Endothelial cell of umbilical vein (primary cell): ENCODE measurements around the gene CFI. TPM values are rescaled to one million over a fixed set of nuclear protein-coding genes. Genes with fewer than 3 reads are reported as not detected.

ENCODE experiments used
- BruUV-seq: library from RNA; stranded (reverse); fragments of 400-500 nt; replicated peaks from 2 replicates; lab custom pipeline; 2021; lab: Mats Ljungman, UMichigan
- CTCF ChIA-PET: fragments of 300-600, 350-600 bp; sonication (Branson Sonifier 250); formaldehyde crosslinking; loops from one replicate; lab custom pipeline; 2021; ENCODE audit warnings: antibody characterized with exemption, inconsistent platforms; lab: Charles Lee
- POLR2A ChIA-PET: fragments of 300-600, 350-600 bp; sonication (Branson Sonifier 250); formaldehyde crosslinking; loops from one replicate; lab custom pipeline; 2021; ENCODE audit warnings: antibody characterized with exemption, inconsistent platforms; lab: Charles Lee
- DNase-seq: peaks from one replicate; pipeline ENCODE4 v3.0.0-alpha.2; 2011; ENCODE audit warnings: low read depth, low spot score
- FAIRE-seq: peaks from 2 replicates; lab custom pipeline; 2011; peaks lifted over from hg19 to GRCh38; lab: Jason Lieb, UNC
- H2AFZ ChIP-seq: 2 replicates; pipeline ENCODE4 v1.6.0; 2012; ENCODE audit warnings: low read depth, low read length, control low read depth, inconsistent platforms
- H3K27ac ChIP-seq: 2 replicates; pipeline ENCODE4 v1.5.1; 2011; ENCODE audit warnings: low read depth, mild to moderate bottlenecking, control low read depth, low read length, moderate library complexity; ENCODE audit not compliant: insufficient read depth
- H3K27me3 ChIP-seq, 2 experiments: 2 replicates each; pipeline versions ENCODE4 v1.6.0 to v1.6.1; 2011; ENCODE audit warnings: low read length in 2 of 2, mixed read lengths in 1 of 2; ENCODE audit not compliant: control insufficient read depth in 2 of 2, insufficient read depth in 2 of 2
- H3K36me3 ChIP-seq, 2 experiments: 2 replicates in 1 of 2; 3 replicates in 1 of 2; pipeline ENCODE4 v1.5.1; 2011; ENCODE audit warnings: low read length in 2 of 2, mild to moderate bottlenecking in 1 of 2, moderate library complexity in 1 of 2; ENCODE audit not compliant: control insufficient read depth in 2 of 2, insufficient read depth in 2 of 2; ENCODE audit errors: extremely low read depth in 1 of 2
- H3K4me1 ChIP-seq: 3 replicates; pipeline ENCODE4 v1.5.1; 2011; ENCODE audit warnings: mild to moderate bottlenecking, low read length; ENCODE audit not compliant: control insufficient read depth, insufficient read depth; ENCODE audit errors: extremely low read depth
- H3K4me2 ChIP-seq: 2 replicates; pipeline ENCODE4 v1.6.1; 2011; ENCODE audit warnings: low read length, control low read depth, mixed read lengths; ENCODE audit not compliant: insufficient read depth
- H3K4me3 ChIP-seq, 3 experiments: fragments of 200-600 bp in 1 of 3; sonication (generic), shearing (Covaris generic) in 1 of 3; replicated peaks in 1 of 3; 2 replicates each; pipeline ENCODE4 v1.5.1; 2011 to 2016; ENCODE audit warnings: control low read depth in 3 of 3, low read length in 3 of 3, mild to moderate bottlenecking in 2 of 3, inconsistent platforms in 1 of 3, low read depth in 1 of 3, moderate library complexity in 1 of 3; ENCODE audit not compliant: insufficient read depth in 1 of 3
- H3K79me2 ChIP-seq: 2 replicates; pipeline ENCODE4 v1.6.0; 2012; ENCODE audit warnings: low read length, inconsistent platforms; ENCODE audit not compliant: control insufficient read depth, insufficient read depth
- H3K9ac ChIP-seq: replicated peaks from 2 replicates; pipeline ENCODE3; 2011; ENCODE audit warnings: low read length, control low read depth; ENCODE audit not compliant: insufficient read depth; ENCODE audit errors: extremely low read depth
- H3K9me1 ChIP-seq: replicated peaks from 3 replicates; pipeline ENCODE4 v1.6.0; 2011; ENCODE audit warnings: mild to moderate bottlenecking, low read length; ENCODE audit not compliant: control insufficient read depth, insufficient read depth; ENCODE audit errors: extremely low read depth
- H3K9me3 ChIP-seq: replicated peaks from 2 replicates; pipeline ENCODE4 v1.5.1; 2012; ENCODE audit warnings: low read length, inconsistent platforms; ENCODE audit not compliant: control insufficient read depth, insufficient read depth
- H4K20me1 ChIP-seq: replicated peaks from 2 replicates; pipeline ENCODE3; 2011; ENCODE audit warnings: mild to moderate bottlenecking, low read length; ENCODE audit not compliant: control insufficient read depth, insufficient read depth; ENCODE audit errors: extremely low read depth
- EZH2 ChIP-seq: IDR thresholded peaks from 2 replicates; pipeline ENCODE4 v1.6.1; 2012; ENCODE audit warnings: borderline replicate concordance, low read depth, mild to moderate bottlenecking, moderate library complexity, low read length, inconsistent platforms; ENCODE audit not compliant: severe bottlenecking
- FOS ChIP-seq: IDR thresholded peaks from 2 replicates; pipeline ENCODE4 v1.6.1; 2011; ENCODE audit warnings: mild to moderate bottlenecking, low read length, moderate library complexity, borderline replicate concordance; ENCODE audit not compliant: insufficient read depth
- GATA2 ChIP-seq: IDR thresholded peaks from 2 replicates; pipeline ENCODE4 v1.7.0; 2011; ENCODE audit warnings: low read depth, mild to moderate bottlenecking, moderate library complexity, mixed read lengths, low read length; ENCODE audit not compliant: insufficient read length, insufficient read depth
- JUN ChIP-seq: IDR thresholded peaks from 2 replicates; pipeline ENCODE4 v1.6.1; 2011; ENCODE audit warnings: borderline replicate concordance, low read depth; ENCODE audit not compliant: insufficient read length, insufficient read depth
- MYC ChIP-seq: IDR thresholded peaks from one replicate; pipeline ENCODE4 v1.6.1; 2011; ENCODE audit warnings: mild to moderate bottlenecking, low read depth, low read length
- POLR2A ChIP-seq: IDR thresholded peaks from 2 replicates; pipeline ENCODE4 v1.6.1; 2012; ENCODE audit warnings: low read depth, mild to moderate bottlenecking, control low read depth, low read length
- POLR2AphosphoS5 ChIP-seq: IDR thresholded peaks from 2 replicates; pipeline ENCODE4 v1.6.1; 2012; ENCODE audit warnings: low read depth, mild to moderate bottlenecking, control low read depth, low read length, moderate library complexity; ENCODE audit not compliant: insufficient read depth
- dilution Hi-C: fragments of 300-500 bp; cut with MboI; formaldehyde crosslinking; loops from one replicate; pipeline ENCODE4 v1.15.0; 2019; ENCODE audit warnings: low sequenced_read_pairs; ENCODE audit not compliant: extremely low pct_ligation_motif_present
- intact Hi-C: fragments of 100-400 bp; cut with micrococcal nuclease; formaldehyde crosslinking; loops from one replicate; pipeline ENCODE4 v1.10.0; 2022
- polyA plus RNA-seq, 4 experiments: library from polyadenylated mRNA; depleted of rRNA in 3 of 4; stranded (reverse) in 3 of 4; unstranded in 1 of 4; fragments of >200 nt; gene quantifications; 2 replicates each; pipeline versions ENCODE4 v1.2.1 to v1.2.3, GENCODE V29; 2011 to 2012; ENCODE audit warnings: missing spikeins in 1 of 4
- total RNA-seq: library from RNA; stranded (reverse); gene quantifications from 2 replicates; pipeline ENCODE4 v1.2.3, GENCODE V29; 2021
- TF ChIP-seq, protein P1 (sequence below): IDR thresholded peaks from 2 replicates; pipeline ENCODE4 v1.6.1; 2011; ENCODE audit not compliant: insufficient read depth, insufficient read length
- TF ChIP-seq, protein P2 (sequence below), 2 donors: IDR thresholded peaks; 1 replicate in 1 of 2; 2 replicates in 1 of 2; pipeline ENCODE4 v1.5.1; 2011; ENCODE audit warnings: low read length in 2 of 2, mild to moderate bottlenecking in 2 of 2, moderate library complexity in 2 of 2, control low read depth in 1 of 2, inconsistent platforms in 1 of 2, low read depth in 1 of 2; ENCODE audit not compliant: insufficient read depth in 1 of 2; ENCODE audit errors: extremely low read depth in 1 of 2

The CFI gene
- total and polyA plus RNA-seq, 2 donors (not counting 3 experiments of a cell fraction or from before 2014, with no cell fraction given), result 10.0 to 21.4 TPM

- Histone ChIP-seq H4K20me1 (no peaks in the 10 kb centered on the region), H3K9me3 (no peaks in the 10 kb centered on the region), H3K27me3 (no peaks in the 10 kb centered on the region), H3K9me1 (no peaks in the 10 kb centered on the region), H3K9ac (no peak overlapping the region), H2AFZ (no peak overlapping the region), H3K4me1 (no peaks in the 10 kb centered on the region), H3K36me3 (no peaks in the 10 kb centered on the region), H3K4me3 (no peak overlapping the region), H3K4me2 (no peak overlapping the region), H3K27ac (no peak overlapping the region), H3K79me2 (no peaks in the 10 kb centered on the region)
- dilution Hi-C loops, result no loop called here
- ChIA-PET CTCF (no interaction called here), POLR2A (no interaction called here)
- FAIRE-seq (no peak), DNase-seq (no peak)
- intact Hi-C loops, result no loop called here
- no TSS peak for BruUV-seq
- no peak for TF ChIP-seq GATA2
- TF ChIP-seq POLR2AphosphoS5, result no peak
- TF ChIP-seq, protein P1, sequence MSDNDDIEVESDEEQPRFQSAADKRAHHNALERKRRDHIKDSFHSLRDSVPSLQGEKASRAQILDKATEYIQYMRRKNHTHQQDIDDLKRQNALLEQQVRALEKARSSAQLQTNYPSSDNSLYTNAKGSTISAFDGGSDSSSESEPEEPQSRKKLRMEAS, result no peak
- no peak for TF ChIP-seq FOS
- TF ChIP-seq JUN, result no peak
- no peak for TF ChIP-seq EZH2
- TF ChIP-seq, protein P2, sequence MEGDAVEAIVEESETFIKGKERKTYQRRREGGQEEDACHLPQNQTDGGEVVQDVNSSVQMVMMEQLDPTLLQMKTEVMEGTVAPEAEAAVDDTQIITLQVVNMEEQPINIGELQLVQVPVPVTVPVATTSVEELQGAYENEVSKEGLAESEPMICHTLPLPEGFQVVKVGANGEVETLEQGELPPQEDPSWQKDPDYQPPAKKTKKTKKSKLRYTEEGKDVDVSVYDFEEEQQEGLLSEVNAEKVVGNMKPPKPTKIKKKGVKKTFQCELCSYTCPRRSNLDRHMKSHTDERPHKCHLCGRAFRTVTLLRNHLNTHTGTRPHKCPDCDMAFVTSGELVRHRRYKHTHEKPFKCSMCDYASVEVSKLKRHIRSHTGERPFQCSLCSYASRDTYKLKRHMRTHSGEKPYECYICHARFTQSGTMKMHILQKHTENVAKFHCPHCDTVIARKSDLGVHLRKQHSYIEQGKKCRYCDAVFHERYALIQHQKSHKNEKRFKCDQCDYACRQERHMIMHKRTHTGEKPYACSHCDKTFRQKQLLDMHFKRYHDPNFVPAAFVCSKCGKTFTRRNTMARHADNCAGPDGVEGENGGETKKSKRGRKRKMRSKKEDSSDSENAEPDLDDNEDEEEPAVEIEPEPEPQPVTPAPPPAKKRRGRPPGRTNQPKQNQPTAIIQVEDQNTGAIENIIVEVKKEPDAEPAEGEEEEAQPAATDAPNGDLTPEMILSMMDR (IDR thresholded peaks at IDR 0.05; ENCODE audit: extremely low read depth in 1 of 2, insufficient read depth in 1 of 2, low read depth in 1 of 2, low read length in 2 of 2), result no peak
- no peak for TF ChIP-seq MYC
- TF ChIP-seq POLR2A, result no peak
Observed at GRCh38 chr4:109833756-109834155, 32.0 kb upstream of the CFI start.
